Head of caudate nucleus (tissue), 42 donors: ENCODE results near the gene PIK3CD.

ENCODE experiments used
- DNase-seq, 42 donors: peaks; one replicate each; pipeline versions ENCODE4 v3.0.0 to v3.0.0-alpha.2; 2020 to 2021; ENCODE audit warnings: mixed read lengths in 7 of 42
- intact Hi-C: fragments of 100-400 bp; cut with DNase I; formaldehyde crosslinking; loops from one replicate; pipeline ENCODE4 v1.15.0; 2022

Gene PIK3CD

DNA sequence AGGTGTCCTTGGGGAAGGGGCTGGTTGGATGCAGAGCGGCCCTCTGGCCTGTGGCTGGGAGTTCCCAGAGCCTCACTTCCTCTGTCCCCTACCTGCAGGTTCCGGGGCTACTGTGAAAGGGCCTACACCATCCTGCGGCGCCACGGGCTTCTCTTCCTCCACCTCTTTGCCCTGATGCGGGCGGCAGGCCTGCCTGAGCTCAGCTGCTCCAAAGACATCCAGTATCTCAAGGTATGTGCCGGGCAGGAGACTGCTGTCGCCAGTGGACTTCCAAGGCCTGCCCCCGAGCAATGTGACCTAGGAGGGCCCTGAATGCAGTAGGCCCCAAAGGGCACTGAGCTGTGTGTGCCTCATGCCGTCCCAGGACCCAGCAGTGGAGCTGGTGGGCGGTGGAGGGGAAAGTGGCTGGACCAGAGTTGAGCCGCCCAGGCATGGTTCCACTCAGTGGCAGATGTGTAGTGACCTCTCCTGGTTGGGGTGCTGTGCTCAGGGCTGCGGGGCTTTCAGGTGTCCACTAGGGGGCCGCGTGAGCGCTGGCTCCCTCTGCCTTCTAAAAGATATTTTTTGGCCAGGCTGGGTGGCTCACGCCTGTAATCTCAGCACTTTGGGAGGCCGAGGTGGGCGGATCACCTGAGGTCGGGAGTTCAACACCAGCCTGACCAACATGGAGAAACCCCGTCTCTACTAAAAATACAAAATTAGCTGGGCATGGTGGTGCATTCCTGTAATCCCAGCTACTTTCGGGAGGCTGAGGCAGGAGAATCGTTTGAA lies 73.4 kb downstream of the PIK3CD start:
- intact Hi-C loops: loop anchor here (5.0 kb wide), 1 partner anchor 142 kb away; no protein-coding TSS in a partner anchor
- peak in 38 of 42 donors; percentile 16 to 77 (median 50) for DNase-seq

DNA sequence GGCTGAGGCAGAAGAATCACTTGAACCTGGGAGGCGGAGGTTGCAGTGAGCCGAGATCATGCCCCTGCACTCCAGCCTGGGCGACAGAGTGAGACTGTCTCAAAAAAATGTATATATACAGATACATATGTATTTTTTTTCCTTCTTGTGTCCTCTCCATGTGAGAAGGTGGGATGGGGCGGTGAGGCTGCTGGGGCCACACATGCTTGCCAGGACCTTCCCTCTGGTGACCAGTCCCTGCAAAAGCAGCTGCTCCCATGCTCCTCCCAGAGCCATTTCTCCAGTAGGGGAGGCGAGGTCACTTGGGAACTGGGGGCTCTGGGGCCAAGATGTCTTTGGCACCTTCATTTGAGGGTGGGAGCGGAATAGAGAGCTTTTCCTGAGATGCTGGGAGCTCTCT lies 74.9 kb downstream of the PIK3CD start:
- intact Hi-C loops: no loop called here
- no peak for DNase-seq

DNA sequence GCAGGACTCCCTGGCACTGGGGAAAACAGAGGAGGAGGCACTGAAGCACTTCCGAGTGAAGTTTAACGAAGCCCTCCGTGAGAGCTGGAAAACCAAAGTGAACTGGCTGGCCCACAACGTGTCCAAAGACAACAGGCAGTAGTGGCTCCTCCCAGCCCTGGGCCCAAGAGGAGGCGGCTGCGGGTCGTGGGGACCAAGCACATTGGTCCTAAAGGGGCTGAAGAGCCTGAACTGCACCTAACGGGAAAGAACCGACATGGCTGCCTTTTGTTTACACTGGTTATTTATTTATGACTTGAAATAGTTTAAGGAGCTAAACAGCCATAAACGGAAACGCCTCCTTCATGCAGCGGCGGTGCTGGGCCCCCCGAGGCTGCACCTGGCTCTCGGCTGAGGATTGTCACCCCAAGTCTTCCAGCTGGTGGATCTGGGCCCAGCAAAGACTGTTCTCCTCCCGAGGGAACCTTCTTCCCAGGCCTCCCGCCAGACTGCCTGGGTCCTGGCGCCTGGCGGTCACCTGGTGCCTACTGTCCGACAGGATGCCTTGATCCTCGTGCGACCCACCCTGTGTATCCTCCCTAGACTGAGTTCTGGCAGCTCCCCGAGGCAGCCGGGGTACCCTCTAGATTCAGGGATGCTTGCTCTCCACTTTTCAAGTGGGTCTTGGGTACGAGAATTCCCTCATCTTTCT lies 75.5 kb downstream of the PIK3CD start:
- intact Hi-C loops: no loop called here
- DNase-seq: no peak

DNA sequence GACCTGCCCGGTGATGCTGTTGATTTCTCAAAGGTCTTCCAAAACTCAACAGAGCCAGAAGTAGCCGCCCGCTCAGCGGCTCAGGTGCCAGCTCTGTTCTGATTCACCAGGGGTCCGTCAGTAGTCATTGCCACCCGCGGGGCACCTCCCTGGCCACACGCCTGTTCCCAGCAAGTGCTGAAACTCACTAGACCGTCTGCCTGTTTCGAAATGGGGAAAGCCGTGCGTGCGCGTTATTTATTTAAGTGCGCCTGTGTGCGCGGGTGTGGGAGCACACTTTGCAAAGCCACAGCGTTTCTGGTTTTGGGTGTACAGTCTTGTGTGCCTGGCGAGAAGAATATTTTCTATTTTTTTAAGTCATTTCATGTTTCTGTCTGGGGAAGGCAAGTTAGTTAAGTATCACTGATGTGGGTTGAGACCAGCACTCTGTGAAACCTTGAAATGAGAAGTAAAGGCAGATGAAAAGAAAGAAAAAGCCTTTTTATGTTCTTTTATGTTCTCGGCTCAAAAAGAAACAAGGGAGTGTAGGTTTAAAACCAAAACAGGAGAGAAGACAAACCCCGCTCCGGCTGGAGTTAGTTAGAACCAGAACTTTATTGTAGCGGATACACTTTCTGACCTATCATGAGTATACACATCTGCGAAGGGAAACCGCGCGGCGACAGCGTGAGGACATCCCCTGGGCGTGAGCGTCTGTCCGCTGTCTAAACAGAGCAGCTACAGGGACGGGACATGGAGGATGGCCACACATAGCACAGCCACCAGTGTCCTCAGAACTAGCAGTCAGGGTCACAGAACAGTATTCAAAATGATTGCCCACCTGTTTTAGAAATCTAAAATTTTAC lies 77.1 kb downstream of the PIK3CD start:
- no peak for DNase-seq
- intact Hi-C loops: no loop called here

DNA sequence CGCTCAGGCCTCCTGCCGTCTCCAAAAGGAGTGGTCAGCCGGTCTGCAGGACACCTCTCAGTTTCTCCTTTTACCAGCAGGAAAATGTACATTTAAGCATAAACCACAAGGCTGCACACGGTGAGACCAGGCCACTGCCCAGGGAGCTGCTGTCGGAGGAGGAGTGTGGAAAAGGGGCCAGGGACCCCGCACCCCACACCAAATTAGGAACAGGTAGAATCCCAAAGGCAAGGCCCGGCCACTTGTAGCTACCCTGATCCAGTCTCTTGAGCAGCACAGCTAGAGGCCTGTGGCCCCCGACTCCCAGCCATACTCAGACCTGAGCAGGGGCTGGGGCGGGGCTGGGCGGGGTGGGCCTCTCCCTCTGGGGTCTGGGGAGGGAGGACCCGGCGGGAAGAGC lies 78.0 kb downstream of the PIK3CD start:
- intact Hi-C loops: no loop called here
- DNase-seq: no peak

DNA sequence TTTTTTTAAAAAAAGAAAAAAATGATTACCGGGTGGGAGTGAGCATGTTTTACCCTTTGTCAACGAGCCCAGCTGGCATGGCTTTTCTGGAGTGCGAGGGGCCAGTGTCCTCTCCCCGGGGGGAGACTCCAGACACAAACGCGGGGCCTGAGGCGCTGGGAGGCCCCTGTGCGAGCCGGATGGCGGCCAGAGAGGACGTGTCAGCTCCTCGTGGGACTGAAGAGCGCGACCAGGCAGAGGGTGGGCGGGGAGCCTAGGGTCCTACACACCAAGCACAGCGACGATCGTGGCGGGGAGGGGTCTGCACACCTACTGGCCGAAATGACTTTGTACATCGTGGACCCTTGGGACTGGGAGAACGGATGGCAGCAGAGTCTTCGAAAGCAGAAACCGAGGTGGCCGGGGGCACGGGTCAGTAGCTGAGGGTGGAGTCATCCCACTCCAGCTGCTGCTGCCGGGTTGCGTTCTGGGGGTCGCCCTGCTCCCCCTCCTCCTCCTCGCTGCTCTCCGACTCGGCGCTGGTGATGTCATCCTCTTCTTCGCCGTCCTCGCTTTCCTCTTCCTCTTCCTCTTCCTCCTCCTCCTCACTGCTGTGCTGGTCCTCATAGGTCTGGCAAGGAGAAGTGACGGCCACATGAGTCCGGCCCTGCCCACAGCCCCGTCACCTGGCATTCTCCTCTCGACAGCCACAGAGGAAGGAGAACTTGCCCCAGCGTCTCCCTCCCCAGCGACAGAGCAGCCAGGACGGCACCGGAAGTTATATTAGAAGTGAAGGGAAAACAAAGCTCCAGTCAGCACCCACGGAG lies 78.8 kb downstream of the PIK3CD start:
- intact Hi-C loops: no loop called here
- peak in 34 of 42 donors; percentile 11 to 75 (median 44) for DNase-seq

DNA sequence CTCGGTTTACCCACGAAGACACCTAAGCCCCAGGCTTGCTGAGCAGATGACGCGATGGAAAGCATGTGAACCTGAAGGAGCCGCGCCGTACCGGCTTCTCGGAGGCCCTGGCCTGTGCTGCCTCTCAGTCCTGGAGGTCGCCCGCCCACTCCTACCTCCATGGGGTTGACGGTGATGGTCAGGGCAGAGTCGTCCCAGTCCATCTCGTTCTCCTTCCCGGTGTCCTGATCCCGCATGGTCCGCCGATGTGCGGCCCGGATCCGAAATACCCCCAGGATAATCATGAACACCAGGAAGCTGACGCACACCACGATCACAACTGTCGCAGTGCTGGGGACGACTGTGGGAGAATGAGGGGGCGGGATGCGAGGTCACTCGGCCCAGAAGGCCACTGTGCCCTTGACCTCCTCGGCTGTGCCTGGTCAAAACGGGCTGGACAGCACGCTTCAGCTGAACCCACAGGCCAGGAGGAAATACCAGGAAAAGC lies 79.6 kb downstream of the PIK3CD start:
- DNase-seq: no peak
- intact Hi-C loops: no loop called here

DNA sequence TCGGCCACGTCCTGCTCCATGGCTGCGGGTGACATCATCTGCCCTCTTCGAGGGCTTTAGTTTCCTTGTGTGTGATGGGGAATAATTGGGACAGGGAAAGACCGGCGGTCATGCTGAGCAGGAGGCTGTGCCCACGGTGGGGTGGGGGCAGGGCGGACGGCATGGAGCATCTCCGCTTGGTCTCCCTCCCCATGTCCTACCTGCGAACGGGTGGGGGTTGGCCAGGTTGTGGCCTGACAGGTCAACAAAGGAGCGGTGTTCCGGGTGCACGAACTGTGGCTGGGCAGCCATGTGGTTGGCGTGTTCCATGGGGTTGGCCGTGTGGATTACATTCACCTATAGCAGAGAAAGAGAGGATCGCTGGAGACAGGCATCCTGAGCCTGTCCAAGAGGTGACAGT lies 80.0 kb downstream of the PIK3CD start:
- DNase-seq: no peak
- intact Hi-C loops: no loop called here

DNA sequence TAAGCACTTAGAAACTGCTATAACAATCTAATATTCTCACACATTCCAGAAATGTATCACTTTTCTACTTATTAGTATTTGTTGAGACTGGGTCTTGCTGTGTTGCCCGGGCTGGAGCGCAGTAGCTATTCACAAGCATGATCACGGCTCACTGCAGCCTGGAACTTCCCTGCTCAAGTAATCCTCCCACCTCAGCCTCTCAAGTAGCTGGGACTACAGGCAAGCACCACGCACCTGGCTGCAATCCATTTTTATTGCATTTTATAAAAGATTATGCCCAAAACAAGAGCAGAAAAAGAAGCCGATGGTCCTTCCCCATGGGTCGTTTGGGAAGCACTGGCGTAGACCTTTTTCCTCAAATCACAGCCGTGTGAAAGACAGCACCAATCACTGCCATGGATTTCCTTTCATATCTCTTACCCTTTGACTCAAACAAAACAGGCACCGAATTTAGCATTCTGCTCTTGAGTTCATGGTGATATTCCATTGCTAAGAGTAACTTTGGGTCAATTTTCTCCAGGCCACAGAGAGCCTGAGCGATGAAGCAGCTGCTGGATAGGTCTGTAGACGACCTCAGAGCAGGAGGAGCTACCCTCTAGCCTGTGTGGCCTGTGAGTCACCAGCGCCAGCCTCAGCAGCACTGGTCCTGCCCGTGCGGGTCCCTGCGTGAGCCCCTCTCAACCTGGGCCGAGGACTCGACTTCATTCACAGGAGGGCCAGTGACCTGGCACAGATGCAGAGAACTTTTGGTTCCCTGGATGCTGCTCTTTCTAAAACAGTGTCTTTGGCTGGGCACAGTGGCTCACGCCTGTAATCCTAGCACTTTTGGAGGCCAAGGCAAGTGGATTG lies 80.8 kb downstream of the PIK3CD start:
- DNase-seq: peak in 34 of 42 donors; percentile 13 to 82 (median 50)
- intact Hi-C loops: no loop called here

DNA sequence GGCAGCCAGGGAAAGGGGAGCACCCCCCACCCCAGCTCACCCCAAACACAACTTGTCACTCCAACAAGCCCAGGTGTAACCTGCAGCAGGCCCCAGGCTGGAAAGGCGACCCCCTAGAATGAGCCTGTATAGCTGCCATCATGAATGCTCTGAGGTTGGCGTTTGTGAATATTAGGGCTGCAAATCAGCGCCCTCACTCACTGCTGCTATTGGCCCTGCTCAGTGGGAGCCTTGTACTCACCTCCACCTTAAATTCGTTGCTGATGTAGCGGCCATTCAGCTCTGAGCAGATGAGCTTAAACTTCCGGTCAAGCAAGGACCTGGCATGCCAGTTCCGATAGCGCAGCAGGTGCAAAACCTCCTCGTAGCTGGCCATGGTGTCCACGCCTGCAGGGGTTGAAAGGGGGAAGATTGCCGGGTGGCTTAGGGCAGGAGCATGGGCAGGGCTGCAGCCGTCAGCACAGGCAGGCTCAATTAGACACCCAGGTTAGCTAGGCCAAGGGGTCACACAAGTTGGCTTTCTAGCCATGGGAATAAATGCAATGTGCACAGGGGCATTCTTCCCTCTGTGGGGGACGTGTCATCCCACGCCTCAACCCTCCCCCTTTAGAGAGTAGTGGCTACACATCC lies 81.7 kb downstream of the PIK3CD start:
- intact Hi-C loops: no loop called here
- no peak for DNase-seq

DNA sequence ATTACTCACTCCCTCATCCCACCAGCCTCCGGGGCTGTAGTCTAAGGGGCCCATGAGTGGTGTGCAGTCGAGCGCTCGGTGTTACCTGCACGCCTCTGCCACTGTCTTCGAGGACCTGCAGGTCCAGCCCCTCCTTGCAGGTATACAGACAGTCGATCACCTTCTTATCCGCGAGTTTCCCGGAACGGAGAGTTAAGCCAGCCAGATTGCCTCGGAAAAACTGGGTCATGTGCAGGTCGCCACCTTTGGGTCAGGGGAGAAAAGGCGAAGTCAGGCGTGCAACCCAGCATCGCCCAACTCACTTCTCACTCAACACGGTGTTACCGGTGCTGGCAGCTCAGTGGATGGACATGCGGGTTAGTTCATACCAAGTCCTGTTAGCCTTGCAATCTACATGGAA lies 84.3 kb downstream of the PIK3CD start:
- intact Hi-C loops: no loop called here
- no peak for DNase-seq

DNA sequence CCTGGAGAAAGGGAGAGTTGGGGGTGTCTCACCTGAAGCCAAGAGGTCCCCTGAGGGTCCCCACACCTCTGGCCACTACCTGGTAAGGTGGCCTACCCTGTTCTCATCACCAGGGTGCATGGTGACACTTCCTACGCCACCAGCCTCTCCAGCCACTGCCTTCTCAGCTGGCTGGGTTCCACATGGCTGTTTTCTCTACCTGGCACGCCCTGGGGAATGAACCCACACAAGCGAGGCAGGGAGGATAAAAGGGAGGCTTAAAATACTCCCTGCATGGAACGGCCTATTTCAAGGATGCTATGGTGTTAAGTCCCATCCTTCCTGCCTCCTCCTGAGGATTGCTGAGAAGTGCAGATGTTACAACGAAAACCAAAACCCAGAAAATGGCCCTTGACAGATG lies 84.7 kb downstream of the PIK3CD start:
- intact Hi-C loops: no loop called here

DNA sequence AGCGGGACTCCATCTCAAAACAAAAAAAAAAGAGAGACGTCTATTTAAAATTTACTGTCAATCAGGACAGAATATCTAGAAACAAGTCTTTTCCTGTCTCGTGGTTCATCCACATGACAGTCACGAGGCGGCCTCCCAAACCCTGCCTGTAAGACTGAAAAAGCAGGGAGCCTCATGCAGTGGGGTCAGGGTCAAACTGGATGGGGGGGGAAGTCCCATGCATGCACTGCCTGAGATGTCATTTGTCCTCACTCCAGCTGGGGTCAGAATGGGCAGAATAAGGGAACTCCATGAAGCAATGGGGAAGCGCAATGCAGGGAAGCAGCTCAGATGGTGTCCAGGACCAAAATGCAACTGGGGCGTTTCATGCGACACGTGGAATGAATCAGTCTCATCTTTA lies 85.5 kb downstream of the PIK3CD start:
- peak in 5 of 42 donors; percentile 18 to 61 (median 34) for DNase-seq
- intact Hi-C loops: no loop called here

More for the DNA sequence above, 84.7 kb downstream of the PIK3CD start:
- peak in 5 of 42 donors; percentile 37 to 65 (median 57) for DNase-seq

DNA sequence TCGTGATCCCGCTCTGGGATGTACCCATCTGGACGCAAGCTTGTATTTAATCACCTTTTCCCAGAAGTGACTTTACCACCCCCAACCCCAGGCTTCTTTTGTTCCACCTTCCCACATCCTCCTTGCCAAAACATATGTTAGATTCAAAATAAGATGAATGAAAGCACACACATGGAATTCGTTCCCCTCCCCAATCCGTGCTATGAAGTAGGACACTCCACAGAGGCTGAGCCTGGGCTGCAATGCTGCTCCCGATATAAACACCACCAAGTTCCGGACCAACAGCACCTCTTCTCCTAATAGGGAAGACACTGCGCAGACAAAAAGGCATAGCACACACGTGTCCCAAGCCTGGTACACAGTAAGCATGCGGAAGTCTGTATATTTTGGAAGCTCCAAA lies 86.1 kb downstream of the PIK3CD start:
- intact Hi-C loops: no loop called here
- peak in 2 of 42 donors; percentile 18 to 31 for DNase-seq

DNA sequence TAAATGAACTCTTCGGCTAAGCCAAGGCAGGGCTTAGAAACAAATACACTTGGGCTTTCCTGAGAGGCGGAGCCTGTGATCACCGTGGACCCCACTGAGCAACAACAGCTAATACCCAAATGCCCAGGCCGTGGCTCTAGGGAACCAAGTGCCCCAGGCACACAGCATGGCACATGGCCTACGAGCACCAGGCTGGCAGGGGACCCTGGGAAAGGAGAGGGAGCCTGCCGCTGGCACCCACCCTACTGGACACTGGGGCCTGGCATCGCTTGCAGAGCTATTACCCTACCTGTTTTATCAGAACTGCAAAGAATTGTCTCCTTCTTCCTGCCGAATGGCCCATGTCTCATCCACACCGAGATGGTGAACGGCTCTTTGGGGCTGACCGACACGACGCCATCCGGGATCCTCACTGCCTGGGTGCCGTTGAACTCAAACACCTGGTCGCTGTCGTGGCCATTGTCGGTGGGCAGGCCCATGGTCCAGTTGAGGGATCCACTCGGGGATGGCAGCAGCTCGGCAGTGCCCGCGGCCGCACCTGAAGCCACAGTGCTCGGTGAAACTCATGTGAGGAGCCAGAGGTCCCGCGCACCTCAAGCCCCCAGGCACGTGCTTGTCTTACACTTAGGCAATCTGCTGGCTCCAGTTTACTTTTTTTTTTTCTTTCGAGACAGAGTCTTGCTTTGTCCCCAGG lies 92.7 kb downstream of the PIK3CD start:
- intact Hi-C loops: no loop called here
- DNase-seq: no peak

DNA sequence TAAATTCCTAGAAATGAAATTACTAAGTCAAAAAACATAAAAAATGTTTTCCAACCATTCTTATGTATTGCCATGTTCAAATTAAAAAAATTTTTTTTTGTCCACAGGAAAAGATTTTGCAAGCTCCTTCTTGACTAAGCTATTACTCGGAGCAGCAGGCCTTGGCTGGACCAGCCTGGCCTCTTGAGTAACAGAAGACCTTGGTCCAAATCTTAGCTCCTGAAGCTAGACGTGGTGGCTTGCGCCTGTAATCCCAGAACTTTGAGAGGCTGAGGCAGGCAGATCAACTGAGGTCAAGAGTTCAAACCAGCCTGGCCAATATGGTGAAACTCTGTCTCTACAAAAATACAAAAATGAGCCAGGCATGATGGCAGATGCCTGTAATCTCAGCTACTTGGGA lies 94.7 kb downstream of the PIK3CD start:
- intact Hi-C loops: no loop called here
- no peak for DNase-seq

DNA sequence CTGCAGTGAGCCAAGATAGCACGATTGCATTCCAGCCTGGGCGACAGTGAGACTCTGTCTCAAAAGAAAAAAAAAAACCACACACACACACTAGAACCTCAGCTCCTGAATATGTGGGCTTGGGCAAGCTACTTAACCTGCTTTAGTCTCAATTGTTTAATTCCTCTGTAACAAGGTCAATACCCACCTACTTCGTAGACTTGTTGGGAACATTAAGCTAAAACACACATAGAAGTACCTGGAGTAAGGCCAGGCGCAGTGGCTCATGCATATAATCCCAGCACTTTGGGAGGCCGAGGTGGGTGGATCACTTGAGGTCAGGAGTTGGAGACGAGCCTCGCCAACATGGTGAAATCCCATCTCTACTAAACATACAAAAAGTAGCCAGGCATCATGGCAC lies 95.1 kb downstream of the PIK3CD start:
- DNase-seq: no peak
- intact Hi-C loops: no loop called here
